Fibroblast of skin of right biceps (primary cell): ENCODE data around the gene ANKEF1.
A peak's percentile ranks its signal among the peaks of the same experiment; 100 is the strongest.

Experiments used
- DNase-seq: peaks from one replicate; pipeline ENCODE4 v3.0.0-alpha.2; 2013

The ANKEF1 gene

GRCh38 chr20:10089871-10090587 is 55.2 kb downstream of the ANKEF1 start:
- DNase-seq: no peak

GRCh38 chr20:10090588-10091166 is 55.9 kb downstream of the ANKEF1 start:
- DNase-seq: peak; percentile 56

GRCh38 chr20:10093087-10093591 is 58.4 kb downstream of the ANKEF1 start:
- DNase-seq: peak; percentile 72

GRCh38 chr20:10094566-10095173 is 59.9 kb downstream of the ANKEF1 start:
- DNase-seq: no peak

- DNase-seq: no peak
These were observed 62.0 kb downstream of the ANKEF1 start for GRCh38 chr20:10096790-10097189.

- no peak for DNase-seq
These were observed 70.3 kb downstream of the ANKEF1 start for GRCh38 chr20:10105046-10105445.
